ENCODE results near the gene ATXN1.

The ATXN1 gene

GRCh38 chr6:16742116-16742515 lies 19.1 kb downstream of the ATXN1 start:
- DNase-seq: no peak

GRCh38 chr6:16741112-16742016 lies 19.9 kb downstream of the ATXN1 start:
- DNase-seq: no peak

- no peak for DNase-seq
Observed at GRCh38 chr6:16740097-16740496, 21.2 kb downstream of the ATXN1 start.

DNA sequence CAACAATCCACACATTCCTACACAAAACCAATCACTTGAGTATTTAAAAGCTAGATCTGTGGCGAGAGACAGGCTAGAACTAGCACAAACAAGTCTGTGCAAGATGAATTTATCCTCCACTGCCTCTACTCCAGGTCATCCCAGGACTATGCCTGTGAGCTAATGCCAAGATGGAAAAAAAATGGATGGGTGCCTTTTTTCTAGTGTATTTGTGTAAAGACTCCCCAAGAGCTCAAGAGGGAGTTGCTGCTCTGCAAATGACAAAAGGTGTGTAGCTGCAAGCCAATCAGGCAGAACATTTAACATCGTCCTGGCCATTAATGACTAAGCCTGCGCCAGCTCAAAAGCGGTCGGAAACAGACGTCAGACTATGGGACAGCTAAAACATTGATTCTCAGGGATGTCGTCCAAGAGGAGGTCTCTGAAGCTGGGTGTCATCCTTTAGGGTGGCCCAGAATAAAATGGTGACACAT lies 21.9 kb downstream of the ATXN1 start:
- no peak for DNase-seq

DNA sequence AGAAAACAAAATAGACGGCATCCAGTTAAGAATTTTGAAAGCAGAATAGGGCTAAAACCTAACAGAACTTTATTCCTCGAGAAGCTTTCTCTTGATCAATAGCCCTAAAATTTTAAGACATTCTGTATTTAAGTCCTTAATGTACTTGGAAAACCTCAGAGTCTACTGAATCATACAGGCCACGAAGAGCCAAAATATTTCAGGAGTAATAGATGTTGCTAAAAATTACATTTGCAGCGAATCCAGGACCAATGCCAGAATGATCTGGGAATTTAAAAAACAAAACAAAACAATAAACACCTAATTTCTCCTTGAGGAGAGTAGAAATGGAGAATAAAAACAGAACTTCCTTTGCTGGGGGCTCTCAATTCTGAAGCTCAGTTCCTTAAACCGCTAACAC lies 23.3 kb downstream of the ATXN1 start:
- DNase-seq: no peak

- no peak for DNase-seq
Observed at GRCh38 chr6:16736856-16737775, 24.1 kb downstream of the ATXN1 start.

DNA sequence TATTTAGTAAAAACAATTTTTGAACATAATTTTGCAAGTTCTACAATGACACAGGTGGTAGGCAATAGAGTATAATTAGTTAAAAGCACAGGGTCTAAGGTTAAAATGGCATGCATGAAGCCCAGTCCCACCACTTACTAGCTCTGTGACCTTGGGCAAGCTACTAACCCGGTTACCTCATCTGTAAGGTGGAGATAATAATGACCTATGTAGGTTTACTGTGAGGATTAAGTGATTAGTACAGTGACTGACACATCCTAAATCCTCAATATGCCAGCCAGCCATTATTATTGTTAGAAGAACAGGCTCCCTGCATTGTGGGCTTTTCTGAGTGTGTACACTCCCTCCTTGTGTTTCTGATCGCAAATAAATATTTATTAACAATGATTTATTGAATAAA lies 26.2 kb downstream of the ATXN1 start:
- no peak for DNase-seq

DNA sequence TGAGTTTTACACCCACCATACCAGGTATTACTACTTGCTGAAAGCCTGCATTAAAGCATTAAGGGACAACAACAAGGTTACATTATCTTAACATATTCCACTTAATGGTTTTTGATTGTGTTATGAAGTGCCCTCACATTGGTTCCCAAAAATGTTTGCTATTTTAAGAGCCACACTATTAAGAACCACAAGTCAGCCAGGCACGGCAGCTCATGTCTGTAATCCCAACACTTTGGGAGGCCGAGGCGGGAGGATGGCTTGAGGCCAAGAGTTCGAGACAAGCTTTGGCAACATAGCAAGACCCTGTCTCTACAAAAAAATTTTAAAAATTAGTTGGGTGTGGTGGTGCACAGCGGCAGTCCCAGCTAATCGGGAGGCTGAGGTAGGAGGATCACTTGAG lies 28.2 kb downstream of the ATXN1 start:
- DNase-seq: no peak

GRCh38 chr6:16731478-16732051 lies 29.7 kb downstream of the ATXN1 start:
- DNase-seq: no peak

GRCh38 chr6:16730738-16731477 lies 30.4 kb downstream of the ATXN1 start:
- no peak for DNase-seq

- no peak for DNase-seq
Observed at GRCh38 chr6:16729744-16730143, 31.5 kb downstream of the ATXN1 start.

DNA sequence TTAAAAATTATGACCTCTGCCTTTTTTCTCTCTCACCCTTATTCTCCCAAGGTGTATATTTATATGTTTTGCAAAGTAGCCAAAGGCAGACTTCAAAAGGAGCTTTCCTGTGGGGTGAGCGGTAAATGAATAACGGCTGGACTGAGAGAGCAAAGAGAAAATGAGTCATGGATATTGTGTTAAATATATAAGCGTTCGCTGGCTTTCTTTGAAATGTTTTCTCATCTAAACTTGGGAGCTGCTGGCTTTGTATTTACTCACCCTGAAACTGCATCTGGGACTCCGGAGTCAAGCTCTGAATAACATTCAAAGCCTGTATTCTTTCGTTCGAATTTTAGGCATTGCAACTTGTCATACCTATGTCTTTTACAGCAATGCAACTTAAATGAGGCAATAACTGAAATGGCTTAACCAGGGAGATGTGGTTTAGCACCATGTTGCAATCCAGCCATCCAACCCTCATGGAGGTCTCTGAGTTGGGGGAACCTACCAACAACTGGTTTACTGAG lies 32.0 kb downstream of the ATXN1 start:
- DNase-seq: no peak

DNA sequence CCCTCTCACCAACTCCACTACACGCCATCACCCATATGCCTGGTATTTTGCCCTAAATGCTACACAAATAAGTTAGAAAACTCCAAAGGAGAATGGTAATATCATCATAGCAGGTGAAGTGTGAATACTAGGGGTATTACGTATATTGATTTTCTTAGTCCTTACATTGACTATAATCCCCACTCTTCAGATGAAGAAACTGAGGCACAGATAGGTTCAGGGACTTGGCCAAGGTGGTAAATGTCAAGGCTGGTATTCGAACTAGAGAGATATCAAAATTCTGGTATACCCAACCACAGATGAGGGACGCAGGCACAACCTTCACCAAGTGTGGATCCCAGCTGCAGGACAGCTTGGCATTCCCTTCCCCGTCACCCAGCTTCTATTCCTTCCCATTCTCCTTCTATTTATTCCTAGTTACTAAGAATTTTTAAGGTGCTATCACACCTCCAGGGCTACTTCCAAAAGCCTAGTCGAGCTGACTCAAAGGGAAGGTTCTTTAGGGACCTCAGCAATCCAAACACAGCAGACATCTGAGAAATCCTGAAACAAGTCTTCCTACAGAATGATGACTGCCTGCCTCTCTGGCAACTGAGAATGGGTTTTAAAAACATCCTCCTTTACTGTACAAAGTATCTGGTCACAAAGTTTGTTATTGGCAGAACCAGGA lies 32.6 kb downstream of the ATXN1 start:
- no peak for DNase-seq

GRCh38 chr6:16727996-16728395 lies 33.3 kb downstream of the ATXN1 start:
- DNase-seq: no peak

DNA sequence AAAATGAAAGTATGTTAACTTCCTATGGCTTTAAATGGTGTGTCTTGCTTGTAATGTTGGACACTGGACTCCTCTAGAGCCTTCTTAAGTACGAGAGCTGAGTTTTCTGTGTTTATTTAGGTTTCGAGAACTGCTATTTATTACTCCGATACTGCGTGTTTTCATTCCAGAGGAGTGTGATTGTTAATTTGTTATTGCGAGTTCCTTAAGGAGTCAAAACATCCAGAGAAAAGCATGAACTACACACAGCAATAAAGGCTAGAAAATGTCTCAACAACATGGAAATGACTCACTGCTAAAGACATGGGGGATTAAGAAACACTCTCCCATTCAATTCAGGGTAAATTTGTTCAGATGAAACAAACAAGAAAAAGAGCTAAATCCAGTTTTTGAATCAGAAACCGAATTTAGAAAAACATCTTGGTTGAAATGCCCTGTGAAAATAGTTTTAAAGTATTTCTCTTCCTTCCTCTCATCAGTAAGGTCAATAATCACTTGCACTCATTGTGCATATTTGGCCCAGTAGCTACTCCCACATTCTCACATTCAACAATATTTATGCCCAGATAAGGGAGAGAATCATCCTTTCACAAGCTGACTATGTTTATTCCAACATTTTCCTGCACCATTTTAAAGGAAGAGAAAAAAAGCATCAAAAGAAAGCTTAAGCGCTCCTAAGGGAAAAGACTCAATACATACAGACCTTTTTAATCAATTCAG lies 36.0 kb downstream of the ATXN1 start:
- DNase-seq: no peak

- DNase-seq: no peak
Observed at GRCh38 chr6:16723826-16724225, 37.4 kb downstream of the ATXN1 start.

DNA sequence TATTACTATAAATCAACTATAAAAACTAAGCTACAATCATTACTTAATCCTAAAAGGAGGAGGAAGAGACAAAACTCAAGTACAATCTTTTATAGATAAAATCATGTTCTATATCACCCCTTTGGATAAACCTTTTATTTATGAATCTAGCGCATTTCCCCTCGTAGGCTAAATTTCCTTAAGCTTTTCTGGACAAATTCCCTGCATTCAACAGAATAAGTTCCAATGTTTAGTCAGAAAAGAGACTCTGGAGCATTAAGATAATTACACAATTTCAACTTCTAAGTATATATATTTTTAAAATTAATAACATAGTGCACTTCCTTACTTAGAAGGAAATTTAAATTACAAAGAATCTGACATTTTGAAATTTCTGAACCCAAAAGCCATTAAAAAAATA lies 37.9 kb downstream of the ATXN1 start:
- no peak for DNase-seq

GRCh38 chr6:16722630-16723029 lies 38.6 kb downstream of the ATXN1 start:
- no peak for DNase-seq

DNA sequence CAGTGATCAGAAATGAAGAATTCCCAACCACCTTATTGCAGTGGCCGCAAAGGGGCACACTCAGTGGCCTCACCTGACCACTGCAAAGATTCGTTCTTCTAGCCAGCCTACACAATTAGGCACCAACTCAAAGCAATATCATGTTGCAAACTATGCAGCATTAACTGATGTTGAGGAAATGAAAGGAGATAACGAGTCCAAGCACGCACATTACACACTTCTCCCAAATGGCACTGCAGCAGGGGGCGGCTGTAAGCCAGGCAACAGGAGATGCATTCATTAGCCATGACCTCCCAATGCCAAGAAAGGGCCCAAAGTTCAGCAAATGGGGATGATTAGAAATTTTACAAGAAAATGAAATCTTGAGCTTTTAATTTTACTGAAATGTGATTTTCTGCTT lies 39.3 kb downstream of the ATXN1 start:
- DNase-seq: no peak

DNA sequence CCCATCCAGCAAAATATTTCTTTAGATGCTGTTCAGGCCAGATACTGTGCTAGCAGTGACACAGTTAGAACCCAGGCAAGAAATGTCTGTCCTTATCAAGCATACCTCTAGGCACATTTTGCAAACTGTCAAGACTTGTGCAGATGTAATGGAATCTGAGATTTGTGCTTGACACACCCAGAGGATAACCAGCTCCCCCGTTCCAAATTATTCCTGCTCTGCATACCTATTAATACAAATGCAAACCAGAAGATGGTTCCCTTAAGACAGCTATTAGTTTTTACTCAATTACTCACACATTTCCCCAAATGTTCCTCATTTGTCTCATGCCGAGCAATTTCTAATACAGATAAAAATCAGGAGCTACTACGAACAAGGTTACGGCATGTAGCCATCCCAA lies 40.4 kb downstream of the ATXN1 start:
- DNase-seq: no peak

DNA sequence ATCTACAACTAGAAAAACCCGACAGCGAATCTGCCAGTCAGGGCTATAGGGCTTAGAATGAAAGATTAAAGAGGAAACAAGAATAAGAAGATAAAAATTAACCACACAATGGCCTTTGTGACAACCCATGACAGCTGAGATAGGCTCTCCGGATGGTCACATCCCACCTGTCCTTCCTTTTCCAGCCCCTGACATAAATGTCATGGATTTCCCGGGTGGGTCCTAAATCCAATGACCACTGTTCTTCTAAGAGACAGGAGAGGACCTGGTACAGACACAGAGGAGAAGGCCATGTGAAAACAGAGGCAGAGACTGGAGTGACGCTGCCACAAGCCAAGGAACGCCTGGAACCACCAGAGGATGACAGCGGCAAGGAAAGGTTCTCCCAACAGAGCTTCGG lies 41.8 kb downstream of the ATXN1 start:
- no peak for DNase-seq

Measured in activated gamma-delta T cell (primary cell).